Renal cortical epithelial cell (primary cell): ENCODE results near the gene NVL. TPM values are rescaled to one million over a fixed set of nuclear protein-coding genes. Genes with fewer than 3 reads are reported as not detected.
A peak's percentile ranks its signal among the peaks of the same experiment; 100 is the strongest.

Experiments used
- DNase-seq: peaks from one replicate; pipeline ENCODE4 v3.0.0-alpha.2; 2011; ENCODE audit warnings: low read depth
- total RNA-seq: library from RNA; depleted of rRNA; stranded (reverse); fragments of >200 nt; gene quantifications from 2 replicates; pipeline ENCODE4 v1.2.3, GENCODE V29; 2014

NVL gene
- total RNA-seq, 1 donor from 2014 or later: 32.1 TPM

DNA sequence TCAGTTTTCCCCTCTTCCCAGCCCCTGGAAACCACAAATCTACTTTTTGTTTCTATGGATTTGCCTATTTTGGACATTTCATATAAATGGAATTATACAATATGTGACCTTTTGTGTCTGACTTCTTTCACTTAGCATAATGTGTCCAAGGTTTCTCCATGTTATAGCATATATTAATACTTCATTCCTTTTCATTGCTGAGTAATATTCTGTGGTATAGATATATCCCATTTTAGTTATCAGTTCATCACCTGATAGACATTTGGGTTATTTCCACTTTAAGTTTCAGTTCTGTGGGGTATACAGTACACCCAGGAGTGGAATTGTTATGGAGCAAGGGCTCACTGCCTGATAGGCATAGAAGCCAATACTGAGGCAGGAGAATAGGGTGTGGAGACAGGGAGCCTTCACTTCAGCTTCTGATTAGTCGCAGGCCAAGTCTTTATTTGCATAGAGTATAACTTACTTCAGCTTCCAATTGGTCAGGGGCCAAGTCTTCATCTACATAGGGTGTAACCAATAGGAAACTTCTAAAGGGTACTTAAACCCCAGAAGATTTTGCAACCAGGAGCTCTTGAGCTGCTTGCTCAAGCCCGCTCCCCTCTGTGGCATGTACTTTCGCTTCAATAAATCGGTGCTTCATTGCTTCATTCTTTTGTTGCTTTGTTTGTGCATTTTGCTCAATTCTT lies 8.3 kb upstream of the NVL start:
- DNase-seq: no peak

DNA sequence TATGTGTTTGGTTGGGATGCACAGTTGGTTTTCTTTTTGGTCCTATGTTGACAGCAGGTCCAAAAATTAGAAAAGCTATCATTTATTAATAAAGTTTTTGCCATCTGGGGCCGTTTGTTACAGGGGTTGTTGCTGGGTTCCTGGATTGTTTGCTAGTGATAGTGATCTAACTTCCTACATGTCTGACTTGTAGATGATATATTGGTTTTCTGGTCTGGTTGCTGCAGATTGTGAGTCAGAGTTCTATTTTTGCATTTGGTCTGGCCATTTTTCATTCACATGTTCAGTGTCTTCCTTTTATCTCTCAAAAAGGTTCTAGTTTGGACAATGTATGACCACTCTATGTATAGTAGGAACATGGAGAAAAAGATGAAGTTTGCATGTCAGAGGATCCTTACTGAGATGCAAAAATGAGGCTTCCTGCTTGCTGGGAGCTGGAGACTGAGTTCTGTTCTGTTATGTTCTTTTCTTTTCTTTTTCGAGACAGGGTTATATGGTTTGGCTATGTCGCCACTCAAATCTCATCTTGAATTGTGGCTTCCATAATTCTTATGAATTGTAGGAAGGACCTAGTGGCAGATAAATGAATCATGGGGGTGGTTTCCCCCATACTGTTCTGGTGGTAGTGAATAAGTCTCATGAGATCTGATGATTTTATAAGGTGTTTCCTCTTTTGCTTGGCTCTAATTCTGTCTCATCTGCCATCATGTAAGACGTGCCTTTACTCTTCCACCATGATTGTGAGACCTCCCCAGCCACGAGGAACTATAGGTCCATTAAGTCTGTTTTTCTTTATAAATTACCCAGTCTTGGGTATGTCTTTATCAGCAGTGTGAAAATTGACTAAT lies 4.2 kb upstream of the NVL start:
- peak; percentile 30 for DNase-seq

DNA sequence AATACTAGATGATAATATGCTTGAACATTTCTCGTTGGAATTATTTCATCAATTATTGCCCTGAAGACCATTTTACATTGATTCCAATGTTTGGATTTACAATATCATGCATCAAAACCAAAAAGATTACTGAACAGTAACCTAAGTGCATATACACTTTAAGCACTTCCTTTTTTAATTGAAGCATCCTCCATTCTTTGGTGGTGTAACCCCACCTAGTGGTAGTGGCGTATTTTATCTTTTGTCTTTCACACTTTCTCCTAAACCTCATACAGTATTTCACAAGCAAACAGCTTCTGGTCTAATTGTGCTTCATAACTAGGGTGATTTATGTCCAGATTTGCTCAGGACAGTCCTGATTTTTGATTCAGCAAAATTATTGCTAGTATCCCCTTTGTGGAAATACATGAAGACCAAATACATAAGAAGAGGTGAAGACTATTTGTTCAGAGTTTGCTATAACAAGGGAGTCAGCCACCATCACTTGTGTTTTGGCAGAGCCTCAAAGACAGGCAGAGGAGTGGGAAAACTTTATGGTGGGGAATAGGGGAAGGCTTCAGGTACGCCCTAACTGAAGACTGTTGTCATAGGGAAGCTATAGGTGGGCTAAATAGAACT lies 3.4 kb upstream of the NVL start:
- DNase-seq: peak; percentile 74

DNA sequence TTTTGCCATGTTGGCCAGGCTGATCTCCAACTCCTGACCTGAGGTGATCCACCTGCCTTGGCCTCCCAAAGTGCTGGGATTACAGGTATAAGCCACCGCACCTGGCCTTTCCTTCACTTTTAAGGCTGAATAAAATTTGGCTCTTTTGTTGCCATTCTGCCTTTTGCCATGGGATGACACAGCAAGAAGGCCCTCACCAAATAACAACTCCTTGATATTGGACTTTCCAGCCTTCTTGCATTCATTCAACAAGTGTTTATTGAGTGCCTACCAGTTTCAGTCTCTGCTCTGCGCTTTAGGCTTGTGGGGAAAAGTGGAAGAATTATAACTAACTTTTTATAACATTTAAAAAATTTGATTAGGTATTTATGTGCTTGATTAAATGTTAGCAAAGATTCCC lies 1.9 kb upstream of the NVL start:
- DNase-seq: no peak

DNA sequence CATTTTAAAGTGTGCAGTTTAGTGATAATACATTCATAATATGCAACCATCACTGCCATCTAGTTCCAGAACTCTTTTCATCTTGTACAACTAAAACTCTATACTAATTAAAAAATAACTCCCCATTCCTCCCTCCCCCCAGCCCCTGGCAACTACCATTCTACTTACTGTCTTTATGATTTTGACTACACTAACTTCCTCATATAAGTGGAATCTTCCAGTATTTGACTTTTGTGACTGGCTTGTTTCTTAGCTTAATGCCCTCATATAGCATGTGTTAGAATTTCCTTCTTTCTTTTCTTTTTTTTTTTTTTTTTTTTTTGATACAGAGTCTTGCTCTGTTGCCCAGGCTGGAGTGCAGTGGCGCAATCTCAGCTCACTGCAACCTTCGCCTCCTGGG lies 1.4 kb upstream of the NVL start:
- DNase-seq: no peak

DNA sequence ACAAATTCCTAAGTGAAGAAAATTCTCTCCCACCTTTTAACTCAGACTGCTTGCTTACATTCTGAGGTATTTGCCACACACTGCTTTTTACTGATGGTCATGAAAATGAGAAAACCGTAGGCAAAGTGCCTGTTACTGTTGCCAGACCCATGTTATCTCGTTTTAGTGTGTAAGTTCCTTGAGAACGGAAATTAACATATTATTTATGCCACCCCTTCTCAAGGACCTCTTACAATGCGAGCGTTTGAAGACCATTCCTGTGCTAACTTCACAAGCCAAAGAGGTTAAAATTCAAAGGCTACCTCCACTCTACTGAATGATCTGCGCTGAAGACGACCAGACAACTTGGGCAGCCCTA lies 509 bp downstream of the NVL start:
- peak; percentile 21 for DNase-seq

DNA sequence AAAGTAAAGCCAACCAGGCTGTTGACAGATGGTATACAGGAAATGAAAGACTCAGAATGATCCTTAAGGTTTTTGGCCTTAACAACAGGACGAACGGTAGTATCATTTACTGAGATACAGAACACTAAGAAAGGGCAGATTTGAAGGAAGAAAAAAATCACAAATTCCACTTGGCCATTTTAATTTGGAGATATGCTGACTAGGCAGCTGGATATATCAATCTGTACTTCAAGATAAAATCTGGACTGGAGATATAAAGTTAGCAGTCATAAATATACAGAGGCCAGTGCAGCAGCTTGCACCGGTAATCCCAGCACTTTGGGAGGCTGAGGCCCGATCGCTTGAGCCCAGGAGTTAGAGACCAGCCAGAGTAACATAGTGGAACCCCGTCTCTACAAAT lies 1.3 kb downstream of the NVL start:
- DNase-seq: no peak

DNA sequence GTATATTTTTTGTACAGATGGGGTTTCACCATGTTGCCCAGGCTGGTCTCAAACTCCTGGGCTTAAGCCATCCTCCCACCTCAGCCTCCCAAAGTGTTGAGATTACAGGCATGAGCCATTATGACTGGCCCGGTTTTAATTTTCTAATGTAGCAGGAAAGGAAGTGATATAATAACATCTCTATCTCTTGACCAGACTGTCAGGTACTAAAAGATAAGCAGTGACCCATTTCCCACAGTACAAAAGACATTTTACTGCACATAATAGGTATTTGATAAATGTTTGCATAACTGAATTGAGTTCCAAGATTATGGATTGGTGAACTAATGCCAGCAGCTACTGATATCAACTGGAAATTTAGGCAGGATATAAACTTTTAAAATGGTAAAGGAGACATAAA lies 4.0 kb downstream of the NVL start:
- DNase-seq: no peak

DNA sequence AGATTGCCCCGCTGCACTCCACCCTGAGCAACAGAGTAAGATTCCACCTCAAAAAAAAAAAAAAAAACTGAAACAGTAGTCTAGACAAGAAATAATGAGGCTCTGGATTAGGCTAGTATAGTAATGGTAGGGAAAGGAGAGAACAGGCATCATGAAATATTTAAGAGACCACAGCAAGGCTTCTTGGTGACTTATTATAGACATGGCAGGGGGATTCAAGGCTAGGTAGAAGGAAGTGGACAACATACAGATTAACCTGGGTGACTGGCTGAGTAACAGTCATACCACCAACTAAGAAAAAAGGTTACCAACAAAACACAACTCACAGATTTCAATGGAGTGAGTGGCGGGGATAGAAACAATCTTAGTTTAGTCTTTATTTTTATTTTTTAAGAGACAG lies 8.3 kb downstream of the NVL start:
- DNase-seq: peak; percentile 36

DNA sequence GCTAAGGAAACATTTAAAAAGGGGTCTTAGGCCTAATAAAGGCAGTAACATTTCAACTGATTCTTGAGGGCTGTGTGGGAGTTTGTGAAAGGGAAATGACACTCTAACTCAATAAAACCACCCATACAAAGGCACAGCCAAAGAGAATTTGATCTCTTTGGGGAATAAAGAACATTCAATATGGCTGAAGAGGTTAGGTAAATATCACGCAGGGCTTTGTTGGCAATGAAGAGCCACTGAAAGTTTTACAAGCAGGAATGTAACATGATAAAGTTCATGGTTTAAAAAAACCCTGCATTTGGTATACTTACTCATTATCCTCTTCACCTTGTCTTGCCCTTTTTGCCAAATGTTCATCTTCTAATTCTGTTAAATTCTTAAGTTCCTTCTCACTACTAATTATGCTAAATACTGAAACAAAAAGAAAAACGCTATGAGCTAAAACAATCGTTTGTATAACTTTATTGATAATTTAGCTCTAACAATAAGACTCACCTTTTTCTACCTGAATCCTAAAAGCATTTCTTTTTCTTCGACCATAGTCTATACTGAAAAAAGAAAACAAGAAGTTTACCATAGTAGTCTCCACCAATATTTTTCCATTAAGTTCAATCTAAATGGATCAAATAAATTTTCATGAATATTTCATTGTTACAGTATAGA lies 12.5 kb downstream of the NVL start:
- DNase-seq: no peak

DNA sequence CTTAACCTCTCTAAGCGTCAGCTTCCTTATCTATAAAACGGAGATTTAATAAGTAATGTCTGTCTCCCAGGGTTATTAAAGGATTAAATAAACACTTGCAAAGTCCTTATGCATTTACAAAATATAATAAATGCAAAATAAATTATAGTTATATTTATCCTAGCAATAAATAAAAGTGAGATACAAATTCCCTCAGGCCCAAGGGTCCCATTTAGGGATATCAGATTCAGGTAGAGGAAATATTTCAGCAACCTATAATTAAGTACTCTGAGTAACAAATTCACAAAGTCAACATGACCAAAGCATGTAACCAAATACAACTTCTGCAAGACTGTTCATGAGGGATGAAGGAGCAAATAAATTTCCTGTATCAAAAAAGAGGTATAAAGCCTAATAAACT lies 17.9 kb downstream of the NVL start:
- DNase-seq: no peak

DNA sequence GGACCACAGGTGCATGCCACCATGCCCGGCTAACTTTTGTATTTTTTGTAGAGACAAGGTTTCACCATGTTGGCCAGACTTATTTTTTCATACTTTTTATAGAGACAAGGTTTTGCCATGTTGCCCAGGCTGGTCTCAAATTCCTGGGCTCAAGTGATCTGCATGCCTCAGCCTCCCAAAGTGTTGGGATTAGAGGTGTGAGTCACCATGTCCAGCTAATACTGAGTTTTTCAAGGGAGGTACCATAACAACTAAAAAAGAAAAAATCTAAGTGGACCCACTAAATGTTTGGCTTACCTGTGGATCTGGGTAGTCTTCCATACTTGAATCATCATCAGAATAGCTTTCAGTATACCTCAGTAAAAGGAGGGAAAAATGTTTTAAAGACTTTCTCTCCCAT lies 18.5 kb downstream of the NVL start:
- DNase-seq: peak; percentile 9

DNA sequence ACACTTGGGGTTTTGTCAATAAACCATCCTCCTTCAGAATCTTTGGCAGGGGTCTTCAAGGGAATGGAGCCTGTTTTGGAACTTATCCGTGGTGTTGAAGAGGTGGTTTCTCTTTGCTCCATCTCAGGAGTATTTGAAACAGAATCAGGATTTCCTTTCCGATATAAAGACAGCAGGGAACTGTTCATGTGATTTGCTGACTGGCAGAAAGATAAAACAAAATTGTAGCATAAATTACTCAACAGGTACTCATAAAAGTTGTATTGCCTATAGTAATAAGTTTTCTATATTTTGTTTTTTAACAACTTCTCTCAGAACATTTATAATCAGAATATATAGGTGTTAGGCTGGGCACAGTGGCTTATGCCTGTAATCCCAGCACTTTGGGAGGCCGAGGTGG lies 21.9 kb downstream of the NVL start:
- no peak for DNase-seq

DNA sequence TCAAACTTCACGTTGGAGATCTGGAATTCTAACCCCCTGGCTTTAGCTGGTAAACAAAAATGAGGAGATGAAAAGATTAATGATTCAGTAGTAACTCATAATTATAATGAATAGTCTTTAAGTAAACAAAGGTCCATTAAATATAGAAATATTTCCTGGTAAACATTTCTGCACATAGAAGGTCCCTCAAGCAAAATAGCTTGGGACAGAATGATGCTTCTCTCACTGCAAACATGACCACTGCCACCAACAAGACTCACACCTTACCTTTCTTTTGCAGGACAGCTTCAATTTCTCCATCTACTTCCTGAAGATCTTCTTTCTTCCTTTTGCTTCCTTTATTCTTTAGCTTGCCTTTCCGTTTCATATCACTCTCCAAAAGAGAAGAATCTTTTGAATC lies 25.2 kb downstream of the NVL start:
- no peak for DNase-seq

DNA sequence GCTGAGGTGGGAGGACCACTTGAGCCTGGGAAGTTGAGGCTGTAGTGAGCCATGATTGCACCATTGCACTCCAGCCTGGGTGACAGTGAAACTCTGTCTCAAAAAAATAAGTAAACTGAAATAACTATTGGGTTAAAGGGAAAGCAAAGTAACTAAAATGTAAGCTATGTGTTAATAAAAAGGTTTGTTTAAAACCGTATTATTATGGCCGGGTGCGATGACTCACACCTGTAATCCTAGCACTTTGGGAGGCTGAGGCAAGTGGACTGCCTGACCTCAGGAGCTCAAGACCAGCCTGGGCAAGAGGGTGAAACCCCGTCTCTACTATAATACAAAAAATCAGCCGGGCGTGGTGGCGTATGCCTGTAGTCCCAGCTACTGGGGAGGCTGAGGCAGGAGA lies 27.0 kb downstream of the NVL start:
- no peak for DNase-seq

DNA sequence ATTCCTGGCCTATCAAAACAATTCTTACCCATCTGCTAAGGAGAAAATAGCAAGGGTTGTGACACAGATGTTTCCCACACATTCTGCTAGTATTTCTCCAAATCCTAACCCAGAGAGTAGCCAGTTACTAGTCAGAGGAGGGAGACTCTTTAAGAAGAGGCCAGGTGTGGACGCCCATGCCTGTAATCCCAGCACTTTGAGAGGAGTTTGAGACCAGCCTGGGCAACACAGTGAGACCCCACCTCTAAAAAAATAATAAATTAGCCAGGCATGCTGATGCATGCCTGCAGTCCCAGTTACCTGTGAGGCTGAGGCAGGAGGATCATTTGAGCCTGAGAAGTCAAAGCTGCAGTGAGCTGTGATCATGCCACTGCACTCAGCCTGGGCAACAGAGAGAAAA lies 28.6 kb downstream of the NVL start:
- DNase-seq: no peak

DNA sequence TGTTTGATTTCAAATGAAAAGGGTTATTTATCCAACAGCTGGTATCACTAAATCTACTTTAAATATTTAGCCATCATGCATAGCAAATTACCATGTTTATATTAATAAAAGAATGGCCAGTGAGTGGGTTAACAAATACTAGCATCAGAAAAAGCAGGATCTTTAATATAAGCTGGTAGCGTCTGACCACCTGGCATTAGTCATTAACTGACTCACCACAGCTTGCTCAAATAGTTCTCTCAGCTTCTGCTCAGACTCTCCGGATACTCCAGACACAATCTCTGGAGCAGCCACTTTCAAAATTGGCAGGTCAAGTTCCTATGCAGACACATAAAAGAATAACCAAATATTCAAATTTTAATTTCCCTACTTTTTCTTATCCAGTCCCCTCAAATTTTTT lies 29.6 kb downstream of the NVL start:
- DNase-seq: peak; percentile 83

DNA sequence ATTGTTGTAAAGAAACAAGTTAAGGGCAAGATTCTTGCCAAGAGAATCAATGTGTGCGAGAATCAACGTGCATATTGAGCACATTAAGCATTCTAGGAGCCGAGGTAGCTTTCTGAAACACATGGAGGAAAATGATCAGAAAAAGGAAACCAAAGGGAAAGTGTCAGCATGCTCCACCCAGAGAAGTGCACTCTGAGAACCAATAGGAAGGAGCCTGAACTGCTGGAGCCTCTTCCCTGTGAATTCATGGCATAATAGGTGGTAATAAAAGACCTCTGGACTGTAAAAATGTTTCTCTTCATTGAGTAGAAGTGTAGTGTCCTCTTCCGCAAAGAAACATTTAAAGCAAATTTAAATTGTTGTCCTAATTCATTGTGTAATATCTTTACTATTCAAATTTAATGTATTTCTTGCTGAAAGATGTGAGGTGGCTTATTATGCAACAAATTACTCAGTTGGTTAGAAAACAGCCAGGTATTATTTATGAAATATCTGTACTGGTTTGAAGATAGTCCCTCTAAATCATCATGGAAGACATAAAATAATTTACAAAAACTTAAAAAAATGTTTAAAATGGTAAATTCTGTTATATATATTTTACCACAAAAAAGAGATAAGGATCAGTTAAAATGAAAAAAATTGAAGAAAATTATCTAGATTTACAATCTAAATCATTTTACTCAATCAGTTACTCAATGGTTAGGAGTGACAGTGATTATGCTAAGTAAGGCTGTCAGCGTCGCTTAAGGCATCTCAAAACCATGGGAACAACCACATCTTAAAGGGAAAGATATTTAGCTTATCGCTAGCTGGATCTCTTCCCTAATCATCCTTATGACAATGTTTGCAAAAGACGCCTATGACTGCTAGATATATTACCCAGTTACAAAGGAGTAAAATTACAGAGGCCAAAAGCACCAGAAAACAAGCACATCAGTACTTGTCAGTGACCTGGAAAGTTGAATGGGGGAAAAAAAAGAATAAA lies 31.3 kb downstream of the NVL start:
- no peak for DNase-seq

DNA sequence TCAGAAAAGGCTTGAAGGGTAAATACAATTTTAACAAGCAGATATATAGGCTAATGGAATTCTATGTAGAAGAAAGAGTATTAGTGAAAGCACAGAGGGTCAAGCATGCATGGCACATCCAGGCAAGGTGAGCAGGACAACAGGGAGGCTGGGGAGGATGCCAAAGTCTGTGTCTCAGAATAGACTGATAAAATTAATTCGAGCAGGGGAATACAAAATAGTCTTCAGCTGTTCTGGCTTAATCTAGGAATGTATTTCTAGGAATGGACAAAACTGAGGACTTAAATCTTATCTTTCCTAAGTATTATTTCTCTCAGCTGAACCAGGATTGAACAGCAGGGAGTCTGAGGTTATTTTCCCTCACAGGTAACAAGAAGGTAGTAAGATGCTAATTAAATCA lies 35.2 kb downstream of the NVL start:
- no peak for DNase-seq

DNA sequence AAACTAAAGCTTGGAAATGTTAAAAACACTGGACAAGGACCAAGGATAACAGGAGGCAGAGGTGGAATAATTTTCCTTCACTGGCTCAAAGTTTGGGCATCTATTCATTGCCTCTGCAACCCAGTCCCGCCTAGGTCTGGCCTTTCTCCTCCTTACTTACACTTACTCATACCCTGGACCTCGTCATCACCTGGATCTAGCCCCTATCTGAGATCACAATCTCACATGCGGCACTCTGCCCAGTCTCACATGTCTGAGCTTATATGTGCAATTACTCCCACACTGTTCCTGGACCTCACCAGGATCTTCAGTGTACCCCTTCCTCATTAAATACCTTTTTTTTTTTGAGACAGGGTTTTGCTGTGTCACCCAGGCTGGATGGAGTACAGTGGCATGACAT lies 37.6 kb downstream of the NVL start:
- no peak for DNase-seq

DNA sequence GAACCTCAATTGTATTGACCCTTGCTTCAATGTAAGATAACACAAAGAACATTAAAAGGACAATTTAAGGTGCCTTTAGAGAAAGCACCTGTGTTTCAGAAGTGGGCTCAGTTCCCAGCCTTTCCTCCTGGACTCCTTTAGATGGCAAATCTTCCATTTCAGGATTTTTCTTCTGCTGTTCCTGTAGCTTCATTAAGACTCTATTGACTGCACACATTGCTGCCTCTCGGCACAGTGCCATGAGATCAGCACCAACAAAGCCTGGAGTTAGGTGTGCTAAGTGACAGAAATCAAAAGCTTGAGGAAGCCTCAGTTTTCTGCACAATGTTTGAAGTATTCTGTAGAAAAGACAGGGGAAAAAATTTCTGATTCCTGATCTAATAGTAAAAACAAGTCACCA lies 40.6 kb downstream of the NVL start:
- DNase-seq: no peak
